PC-3 (cell line): ENCODE results near the gene WDFY4.

Source experiments
- EZH2 ChIP-seq: fragments of 300-600 bp; sonication (generic); IDR thresholded peaks from one replicate; pipeline ENCODE4 v1.6.1; 2017; ENCODE audit warnings: antibody characterized with exemption, mild to moderate bottlenecking, low read length; ENCODE audit not compliant: unreplicated experiment
- EZH2phosphoT487 ChIP-seq: fragments of 300-600 bp; sonication (generic); IDR thresholded peaks from 2 replicates; pipeline ENCODE4 v1.6.1; 2018; ENCODE audit warnings: mild to moderate bottlenecking, antibody characterized with exemption, low read length, borderline replicate concordance
- TF ChIP-seq, protein P1 (sequence below): fragments of 300-600 bp; sonication (generic); conservative IDR thresholded peaks from 2 replicates; pipeline ENCODE4 v1.5.1; 2017; ENCODE audit warnings: antibody characterized with exemption, low read depth, mild to moderate bottlenecking, low read length

- TF ChIP-seq EZH2: no peak
- TF ChIP-seq, protein P1, sequence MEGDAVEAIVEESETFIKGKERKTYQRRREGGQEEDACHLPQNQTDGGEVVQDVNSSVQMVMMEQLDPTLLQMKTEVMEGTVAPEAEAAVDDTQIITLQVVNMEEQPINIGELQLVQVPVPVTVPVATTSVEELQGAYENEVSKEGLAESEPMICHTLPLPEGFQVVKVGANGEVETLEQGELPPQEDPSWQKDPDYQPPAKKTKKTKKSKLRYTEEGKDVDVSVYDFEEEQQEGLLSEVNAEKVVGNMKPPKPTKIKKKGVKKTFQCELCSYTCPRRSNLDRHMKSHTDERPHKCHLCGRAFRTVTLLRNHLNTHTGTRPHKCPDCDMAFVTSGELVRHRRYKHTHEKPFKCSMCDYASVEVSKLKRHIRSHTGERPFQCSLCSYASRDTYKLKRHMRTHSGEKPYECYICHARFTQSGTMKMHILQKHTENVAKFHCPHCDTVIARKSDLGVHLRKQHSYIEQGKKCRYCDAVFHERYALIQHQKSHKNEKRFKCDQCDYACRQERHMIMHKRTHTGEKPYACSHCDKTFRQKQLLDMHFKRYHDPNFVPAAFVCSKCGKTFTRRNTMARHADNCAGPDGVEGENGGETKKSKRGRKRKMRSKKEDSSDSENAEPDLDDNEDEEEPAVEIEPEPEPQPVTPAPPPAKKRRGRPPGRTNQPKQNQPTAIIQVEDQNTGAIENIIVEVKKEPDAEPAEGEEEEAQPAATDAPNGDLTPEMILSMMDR: peak; percentile 84
- no peak for TF ChIP-seq EZH2phosphoT487
Measured at GRCh38 chr10:48659790-48660189, 24.9 kb upstream of the WDFY4 start.
